ENCODE results near the gene IGSF9B. TPM values are rescaled to one million over a fixed set of nuclear protein-coding genes. Genes with fewer than 3 reads are reported as not detected.

Gene IGSF9B
- total RNA-seq, 2 donors from 2014 or later = 1.6 to 3.3 TPM

- DNase-seq (no peak), ATAC-seq (no peak)
- Histone ChIP-seq H3K4me3 (no peak overlapping the region), H3K27me3 (no peaks in the 10 kb centered on the region), H3K4me1 (no peaks in the 10 kb centered on the region), H3K27ac (no peak overlapping the region), H3K36me3 (replicated peaks in 1 of 2; ENCODE audit: insufficient read depth in 1 of 2, low read depth in 2 of 2) (no peaks in the 10 kb centered on the region), H3K9me3 (no peaks in the 10 kb centered on the region)
- TF ChIP-seq POLR2A (IDR thresholded peaks at IDR 0.05) = no peak
- TF ChIP-seq CTCF (IDR thresholded peaks at IDR 0.05) = no peak
- intact Hi-C loops (cut with DNase I) = no loop called here
- 66 to 69% methylated on average over 29 to 47 of the region's 52 CpGs for WGBS, 2 donors
Measured at GRCh38 chr11:133917921-133918607, 38.7 kb downstream of the IGSF9B start.

- Histone ChIP-seq H3K4me3 (no peak overlapping the region), H3K4me1 (no peaks in the 10 kb centered on the region), H3K9me3 (no peaks in the 10 kb centered on the region), H3K36me3 (replicated peaks in 1 of 2; ENCODE audit: insufficient read depth in 1 of 2, low read depth in 2 of 2) (no peaks in the 10 kb centered on the region), H3K27ac (no peak overlapping the region), H3K27me3 (no peaks in the 10 kb centered on the region)
- no peak for ATAC-seq
- TF ChIP-seq CTCF (IDR thresholded peaks at IDR 0.05) = no peak
- no peak for TF ChIP-seq POLR2A (IDR thresholded peaks at IDR 0.05)
- intact Hi-C loops (cut with DNase I) = no loop called here
- WGBS, 2 donors = 80 to 84% methylated on average over 7 to 14 of the region's 14 CpGs
- DNase-seq = no peak
Measured at GRCh38 chr11:133916784-133917440, 39.9 kb downstream of the IGSF9B start.

- no peaks in the 10 kb centered on the region for H3K4me1 ChIP-seq
- H3K27me3 ChIP-seq = no peaks in the 10 kb centered on the region
- H3K9me3 ChIP-seq = no peaks in the 10 kb centered on the region
- no peak overlapping the region for H3K27ac ChIP-seq
- intact Hi-C loops (cut with DNase I) = no loop called here
- no peaks in the 10 kb centered on the region for H3K36me3 ChIP-seq (replicated peaks in 1 of 2; ENCODE audit: insufficient read depth in 1 of 2, low read depth in 2 of 2)
- no peak for TF ChIP-seq POLR2A (IDR thresholded peaks at IDR 0.05)
- no peak for TF ChIP-seq CTCF (IDR thresholded peaks at IDR 0.05)
- ATAC-seq (no peak), DNase-seq (no peak)
- WGBS, 2 donors = 79 to 90% methylated on average over 10 of the region's 10 CpGs
- H3K4me3 ChIP-seq = no peak overlapping the region
Measured at GRCh38 chr11:133913761-133914160, 43.0 kb downstream of the IGSF9B start.

- Histone ChIP-seq H3K36me3 (replicated peaks in 1 of 2; ENCODE audit: insufficient read depth in 1 of 2, low read depth in 2 of 2) (no peaks in the 10 kb centered on the region), H3K9me3 (no peaks in the 10 kb centered on the region), H3K4me3 (no peak overlapping the region), H3K27ac (no peak overlapping the region), H3K4me1 (no peaks in the 10 kb centered on the region), H3K27me3 (no peaks in the 10 kb centered on the region)
- DNase-seq = no peak
- no peak for ATAC-seq
- WGBS, 2 donors = 68 to 77% methylated on average over 3 of the region's 3 CpGs
- intact Hi-C loops (cut with DNase I) = no loop called here
- TF ChIP-seq CTCF (IDR thresholded peaks at IDR 0.05) (peak in 1 of 7 experiments; percentile 4), POLR2A (IDR thresholded peaks at IDR 0.05) (no peak)
Measured at GRCh38 chr11:133911171-133911570, 45.6 kb downstream of the IGSF9B start.

- Histone ChIP-seq H3K4me1 (no peaks in the 10 kb centered on the region), H3K27ac (no peak overlapping the region), H3K27me3 (no peaks in the 10 kb centered on the region), H3K4me3 (no peak overlapping the region), H3K36me3 (replicated peaks in 1 of 2; ENCODE audit: insufficient read depth in 1 of 2, low read depth in 2 of 2) (no peaks in the 10 kb centered on the region), H3K9me3 (no peaks in the 10 kb centered on the region)
- intact Hi-C loops (cut with DNase I) = no loop called here
- ATAC-seq (no peak), DNase-seq (no peak)
- TF ChIP-seq CTCF (IDR thresholded peaks at IDR 0.05) (no peak), POLR2A (IDR thresholded peaks at IDR 0.05) (no peak)
- 88 to 89% methylated on average over 14 of the region's 14 CpGs for WGBS, 2 donors
Measured at GRCh38 chr11:133910101-133910500, 46.7 kb downstream of the IGSF9B start.

Measured in body of pancreas (tissue), 4 donors.